Suprapubic skin (tissue), 3 donors: ENCODE measurements around the gene AGTRAP.

Experiments
- CTCF ChIP-seq, 2 donors: fragments of 200-600 bp in 1 of 2; fragments of 450-650 bp in 1 of 2; sonication (generic) in 1 of 2; IDR thresholded peaks; one replicate each; pipeline ENCODE4 v1.5.1; 2016 to 2019; ENCODE audit warnings: antibody characterized with exemption in 2 of 2, mild to moderate bottlenecking in 1 of 2, moderate library complexity in 1 of 2
- POLR2A ChIP-seq, 2 donors: fragments of 450-650 bp; IDR thresholded peaks; one replicate each; pipeline ENCODE4 v1.6.1; 2017; ENCODE audit warnings: antibody characterized with exemption in 2 of 2, mild to moderate bottlenecking in 2 of 2, moderate library complexity in 2 of 2

DNA sequence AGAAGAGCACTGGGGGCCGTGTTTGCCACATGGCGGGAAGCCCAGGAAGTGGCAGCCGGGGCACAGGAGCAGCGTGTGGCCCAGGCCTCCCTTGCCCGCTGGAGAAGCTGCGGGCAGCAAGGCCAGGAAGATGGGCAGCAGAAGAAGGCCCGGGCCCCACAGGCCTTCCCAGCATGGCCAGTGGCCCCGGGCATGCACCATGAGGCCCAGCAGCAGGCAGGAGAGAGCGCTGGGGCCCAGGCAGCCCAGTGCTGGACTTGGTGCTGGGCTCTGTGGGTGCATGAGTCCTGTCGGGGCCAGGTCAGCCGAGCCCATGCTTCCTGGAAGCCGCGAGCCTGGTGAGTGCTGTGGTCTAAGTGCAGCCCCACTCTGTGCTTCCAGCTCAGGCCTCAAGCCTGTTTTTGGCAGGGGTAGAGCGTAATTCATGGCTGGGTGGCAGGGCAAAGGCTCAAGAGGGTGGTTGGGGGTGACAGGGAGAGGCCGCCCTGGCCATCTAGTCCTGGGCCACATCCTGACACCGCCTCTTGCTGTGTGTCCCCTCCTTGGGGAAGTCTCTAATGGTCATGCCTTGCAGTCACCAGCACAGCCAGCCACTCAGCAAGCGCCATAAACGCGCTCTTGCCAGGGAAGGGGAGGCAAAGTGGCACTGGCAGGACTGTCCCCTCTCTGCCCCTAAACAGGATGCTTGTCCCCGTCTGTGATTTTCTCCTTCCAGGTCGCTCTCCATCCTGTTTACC is 48.5 kb downstream of the AGTRAP start:
- TF ChIP-seq CTCF (IDR thresholded peaks at IDR 0.05) (no peak), POLR2A (IDR thresholded peaks at IDR 0.05) (no peak)
